B cell (primary cell): ENCODE data around the gene IL17RE. TPM values are rescaled to one million over a fixed set of nuclear protein-coding genes. Genes with fewer than 3 reads are reported as not detected.

Source experiments
- ATAC-seq: fragments of 200-7000 bp; cut with Tn5 transposase; one replicate; pipeline ENCODE4 v1.10.0; 2021; ENCODE audit warnings: low read depth, mild to moderate bottlenecking, moderate number of reproducible peaks, moderate library complexity
- CTCF ChIA-PET: fragments of 350-600 bp; sonication (Branson Sonifier 250); formaldehyde crosslinking; loops from one replicate; lab custom pipeline; 2021; ENCODE audit warnings: antibody characterized with exemption, inconsistent platforms; lab: Charles Lee
- POLR2A ChIA-PET: fragments of 350-600 bp; sonication (Branson Sonifier 250); formaldehyde crosslinking; loops from one replicate; lab custom pipeline; 2021; ENCODE audit warnings: antibody characterized with exemption; lab: Charles Lee
- DNase-seq: peaks from one replicate; pipeline ENCODE4 v3.0.0; 2013
- H2AFZ ChIP-seq: 2 replicates; pipeline ENCODE4 v1.6.1; 2012; ENCODE audit warnings: mild to moderate bottlenecking, low read depth, low read length; ENCODE audit not compliant: insufficient read depth, poor library complexity, severe bottlenecking
- H3K27ac ChIP-seq, 2 donors: 1 replicate in 1 of 2; 2 replicates in 1 of 2; pipeline ENCODE4 v1.5.1; 2012 to 2013; ENCODE audit warnings: low read length in 2 of 2, mild to moderate bottlenecking in 2 of 2, moderate library complexity in 1 of 2
- H3K27me3 ChIP-seq, 4 experiments: fragments of 200-600 bp in 1 of 4; sonication (generic) in 1 of 4; replicated peaks in 1 of 4; 1 replicate in 2 of 4; 2 replicates in 2 of 4; pipeline versions ENCODE4 v1.6.1 to v1.7.0; 2013 to 2016; ENCODE audit warnings: low read length in 3 of 4, mild to moderate bottlenecking in 2 of 4, mixed read lengths in 1 of 4, moderate library complexity in 1 of 4; ENCODE audit not compliant: insufficient read depth in 4 of 4, control insufficient read depth in 3 of 4; ENCODE audit errors: control extremely low read depth in 1 of 4
- H3K36me3 ChIP-seq, 2 experiments: replicated peaks in 1 of 2; 1 replicate in 1 of 2; 2 replicates in 1 of 2; pipeline versions ENCODE4 v1.6.1 to v1.7.1; 2013; ENCODE audit warnings: low read length in 1 of 2; ENCODE audit not compliant: insufficient read depth in 2 of 2, control insufficient read depth in 1 of 2; ENCODE audit errors: control extremely low read depth in 1 of 2, extremely low read depth in 1 of 2
- H3K4me1 ChIP-seq, 2 donors: fragments of 200-600 bp in 1 of 2; sonication (generic) in 1 of 2; 1 replicate in 1 of 2; 2 replicates in 1 of 2; pipeline versions ENCODE4 v1.5.1 to v1.6.1; 2013 to 2017; ENCODE audit warnings: low read length in 2 of 2; ENCODE audit not compliant: control insufficient read depth in 2 of 2, insufficient read depth in 2 of 2
- H3K4me2 ChIP-seq: replicated peaks from 2 replicates; pipeline ENCODE3; 2012; ENCODE audit warnings: mild to moderate bottlenecking, low read depth, low read length; ENCODE audit not compliant: poor library complexity, severe bottlenecking
- H3K4me3 ChIP-seq, 5 experiments: fragments of 200-600 bp in 1 of 5; sonication (generic) in 1 of 5; 1 replicate in 3 of 5; 2 replicates in 2 of 5; pipeline versions ENCODE4 v1.5.1 to v1.7.0; 2011 to 2016; ENCODE audit warnings: low read length in 4 of 5, mild to moderate bottlenecking in 4 of 5, low read depth in 2 of 5, control low read depth in 1 of 5, moderate library complexity in 1 of 5; ENCODE audit not compliant: insufficient read depth in 1 of 5; ENCODE audit errors: control extremely low read depth in 1 of 5, extremely low read depth in 1 of 5
- H3K79me2 ChIP-seq: fragments of 200-600 bp; sonication (generic); one replicate; pipeline ENCODE4 v1.6.0; 2016; ENCODE audit warnings: low read length; ENCODE audit not compliant: control insufficient read depth, insufficient read depth
- H3K9ac ChIP-seq: fragments of 200-600 bp; sonication (generic); 2 replicates; pipeline ENCODE4 v1.6.1; 2017; ENCODE audit warnings: mild to moderate bottlenecking, low read length, moderate library complexity
- H3K9me3 ChIP-seq, 3 donors: one replicate each; pipeline versions ENCODE4 v1.6.1 to v1.7.1; 2013; ENCODE audit warnings: low read length in 2 of 3; ENCODE audit not compliant: control insufficient read depth in 2 of 3, insufficient read depth in 1 of 3; ENCODE audit errors: control extremely low read depth in 1 of 3
- H4K20me1 ChIP-seq: 2 replicates; pipeline ENCODE4 v1.6.0; 2012; ENCODE audit warnings: mild to moderate bottlenecking, low read length; ENCODE audit not compliant: insufficient read depth, control insufficient read depth, poor library complexity, severe bottlenecking
- H3K27ac Mint-ChIP-seq: one replicate; pipeline ENCODE4 v1.8.0; 2021; ENCODE audit warnings: mixed read lengths
- H3K27me3 Mint-ChIP-seq: one replicate; pipeline ENCODE4 v1.8.0; 2021; ENCODE audit warnings: mixed read lengths
- H3K4me1 Mint-ChIP-seq: one replicate; pipeline ENCODE4 v1.8.0; 2021; ENCODE audit warnings: mixed read lengths
- H3K4me3 Mint-ChIP-seq: one replicate; pipeline ENCODE4 v1.8.0; 2021; ENCODE audit warnings: mixed read lengths
- H3K9me3 Mint-ChIP-seq: one replicate; pipeline ENCODE4 v1.8.0; 2022; ENCODE audit warnings: mixed read lengths; ENCODE audit not compliant: insufficient read depth
- EZH2 ChIP-seq: IDR thresholded peaks from 2 replicates; pipeline ENCODE4 v1.6.1; 2012; ENCODE audit warnings: borderline replicate concordance, low read depth, mild to moderate bottlenecking, moderate library complexity, low read length; ENCODE audit not compliant: insufficient read depth, poor library complexity, severe bottlenecking
- WGBS: methylation state at CpG from one replicate; pipeline ENCODE4 v1.1.5; 2013; ENCODE audit warnings: missing lambda C conversion rate; ENCODE audit not compliant: insufficient coverage; 5-methylcytosine and 5-hydroxymethylcytosine counted together
- intact Hi-C: fragments of 100-400 bp; cut with micrococcal nuclease; formaldehyde crosslinking; loops from one replicate; pipeline ENCODE4 v1.10.0; 2022
- polyA plus RNA-seq: library from polyadenylated mRNA; depleted of rRNA; stranded (reverse); fragments of >200 nt; gene quantifications from 2 replicates; pipeline ENCODE4 v1.2.3, GENCODE V29; 2012
- total RNA-seq, 2 donors: library from RNA; stranded (reverse); fragments of 120-200 nt in 1 of 2; gene quantifications; 1 replicate in 1 of 2; 2 replicates in 1 of 2; pipeline versions ENCODE4 v1.2.3 to v1.2.4, GENCODE V29; 2013 to 2022
- TF ChIP-seq, protein P1 (sequence below): fragments of 200-600 bp; IDR thresholded peaks from one replicate; pipeline ENCODE4 v1.8.0; 2022; ENCODE audit warnings: antibody characterized with exemption, mild to moderate bottlenecking

Gene IL17RE
- total and polyA plus RNA-seq, 2 donors (not counting 1 experiment from before 2014, with no cell fraction given) = 0.37 TPM; not detected in 1

DNA sequence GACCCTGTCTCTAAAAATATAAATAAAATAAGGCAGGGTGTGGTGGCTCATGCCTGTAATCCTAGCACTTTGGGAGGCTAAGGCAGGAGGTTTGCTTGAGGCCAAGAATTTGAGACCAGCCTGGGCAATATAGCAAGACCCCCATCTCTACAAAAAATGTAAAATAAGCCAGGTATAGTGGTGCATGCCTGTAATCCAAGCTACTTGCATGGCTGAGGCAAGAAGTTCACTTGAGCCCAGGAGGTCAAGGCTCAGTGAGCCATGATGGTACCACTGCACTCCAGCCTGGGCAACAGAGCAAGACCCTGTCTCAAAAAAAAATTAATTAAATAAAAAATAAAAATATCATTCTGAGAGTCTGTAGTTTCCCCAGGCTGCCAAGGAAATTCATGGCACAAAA is 16.3 kb upstream of the IL17RE start:
- no peak for DNase-seq
- POLR2A ChIA-PET = interaction anchor here (0.6 kb wide), 1 partner anchor 47 kb away, joined by 3 read pairs; the partner anchor contains the start of gene CRELD1
- H2AFZ ChIP-seq = no peak overlapping the region

DNA sequence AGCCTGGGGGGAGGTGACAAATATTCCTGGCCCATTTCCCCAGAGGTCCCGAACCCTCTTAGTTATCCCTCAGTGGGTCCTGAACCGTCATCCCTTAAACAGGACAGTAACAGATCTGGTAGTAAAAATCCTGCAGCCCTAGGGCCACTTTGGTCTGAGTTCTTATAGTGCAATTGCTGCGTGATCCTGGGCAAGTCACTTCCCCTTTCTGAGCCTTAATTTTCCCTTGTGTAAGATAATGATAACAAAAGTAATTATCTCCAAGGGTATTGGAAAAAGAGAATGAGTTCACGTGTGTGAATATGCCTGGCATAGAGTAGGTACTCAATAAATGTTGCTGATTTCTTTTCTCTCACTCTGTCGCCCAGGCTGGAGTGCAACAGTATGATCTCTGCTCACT is 15.2 kb upstream of the IL17RE start:
- POLR2A ChIA-PET = no interaction called here
- Histone ChIP-seq H3K36me3 (peaks cover 0 to 3% of the 10 kb centered on the region in 2 experiments), H3K9ac (no peak overlapping the region), H3K4me2 (no peak overlapping the region), H3K27me3 (no peaks in the 10 kb centered on the region), H3K27ac (no peak overlapping the region), H3K9me3 (no peaks in the 10 kb centered on the region), H3K4me3 (no peak overlapping the region), H3K4me1 (peaks cover 12 to 16% of the 10 kb centered on the region in 2 donors), H4K20me1 (no peaks in the 10 kb centered on the region), H3K79me2 (peaks cover 21% of the 10 kb centered on the region), H2AFZ (no peak overlapping the region)
- intact Hi-C loops = no loop called here
- Mint-ChIP-seq H3K4me3 (no peak overlapping the region), H3K9me3 (no peaks in the 10 kb centered on the region), H3K4me1 (peaks cover 18% of the 10 kb centered on the region), H3K27ac (no peak overlapping the region), H3K27me3 (no peaks in the 10 kb centered on the region)
- CTCF ChIA-PET = no interaction called here
- no peak for TF ChIP-seq EZH2
- TF ChIP-seq, protein P1, sequence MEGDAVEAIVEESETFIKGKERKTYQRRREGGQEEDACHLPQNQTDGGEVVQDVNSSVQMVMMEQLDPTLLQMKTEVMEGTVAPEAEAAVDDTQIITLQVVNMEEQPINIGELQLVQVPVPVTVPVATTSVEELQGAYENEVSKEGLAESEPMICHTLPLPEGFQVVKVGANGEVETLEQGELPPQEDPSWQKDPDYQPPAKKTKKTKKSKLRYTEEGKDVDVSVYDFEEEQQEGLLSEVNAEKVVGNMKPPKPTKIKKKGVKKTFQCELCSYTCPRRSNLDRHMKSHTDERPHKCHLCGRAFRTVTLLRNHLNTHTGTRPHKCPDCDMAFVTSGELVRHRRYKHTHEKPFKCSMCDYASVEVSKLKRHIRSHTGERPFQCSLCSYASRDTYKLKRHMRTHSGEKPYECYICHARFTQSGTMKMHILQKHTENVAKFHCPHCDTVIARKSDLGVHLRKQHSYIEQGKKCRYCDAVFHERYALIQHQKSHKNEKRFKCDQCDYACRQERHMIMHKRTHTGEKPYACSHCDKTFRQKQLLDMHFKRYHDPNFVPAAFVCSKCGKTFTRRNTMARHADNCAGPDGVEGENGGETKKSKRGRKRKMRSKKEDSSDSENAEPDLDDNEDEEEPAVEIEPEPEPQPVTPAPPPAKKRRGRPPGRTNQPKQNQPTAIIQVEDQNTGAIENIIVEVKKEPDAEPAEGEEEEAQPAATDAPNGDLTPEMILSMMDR = no peak
- DNase-seq = no peak
- no peak for ATAC-seq
- WGBS = 94% methylated on average over 4 of the region's 5 CpGs

More for the DNA sequence above, 16.3 kb upstream of the IL17RE start:
- no peak overlapping the region for H3K4me3 Mint-ChIP-seq
- no peak overlapping the region for H3K27ac ChIP-seq
- H3K79me2 ChIP-seq = peaks cover 10% of the 10 kb centered on the region
- H3K4me1 ChIP-seq = peaks cover 6 to 9% of the 10 kb centered on the region in 2 donors
- no peak overlapping the region for H3K4me2 ChIP-seq
- ATAC-seq = no peak
- no peak overlapping the region for H3K27ac Mint-ChIP-seq
- H3K4me1 Mint-ChIP-seq = peaks cover 12% of the 10 kb centered on the region
- no peak overlapping the region for H3K4me3 ChIP-seq
- H3K9me3 ChIP-seq = no peaks in the 10 kb centered on the region
- no peaks in the 10 kb centered on the region for H3K36me3 ChIP-seq
- no peaks in the 10 kb centered on the region for H3K27me3 Mint-ChIP-seq
- intact Hi-C loops = no loop called here
- CTCF ChIA-PET = no interaction called here
- TF ChIP-seq, protein P1 = no peak
- no peak for TF ChIP-seq EZH2
- no peaks in the 10 kb centered on the region for H3K9me3 Mint-ChIP-seq
- H3K27me3 ChIP-seq = no peaks in the 10 kb centered on the region
- no peaks in the 10 kb centered on the region for H4K20me1 ChIP-seq
- H3K9ac ChIP-seq = no peak overlapping the region
